Measurements from ENCODE around the gene MVB12B. TPM values are rescaled to one million over a fixed set of nuclear protein-coding genes. Genes with fewer than 3 reads are reported as not detected.
"Not testable (repeated sequence)": the region's sequence is repeated elsewhere in the genome, so short reads cannot be mapped to it uniquely, and the experiment has no call there.

The MVB12B gene
- polyA plus RNA-seq, 5 donors: 20.3 to 23.7 (median 21.6) TPM

- no peak for DNase-seq
These were observed 141.7 kb downstream of the MVB12B start for GRCh38 chr9:126468141-126468825.

GRCh38 chr9:126470241-126470993 is 143.8 kb downstream of the MVB12B start:
- no peak for DNase-seq

GRCh38 chr9:126471084-126471624 is 144.5 kb downstream of the MVB12B start:
- DNase-seq: peak in 1 of 2 donors; percentile 7

- DNase-seq: no peak
These were observed 145.7 kb downstream of the MVB12B start for GRCh38 chr9:126472198-126472947.

GRCh38 chr9:126472948-126473298 is 146.3 kb downstream of the MVB12B start:
- DNase-seq: no peak

GRCh38 chr9:126474206-126474765 is 147.7 kb downstream of the MVB12B start:
- no peak for DNase-seq

- no peak for DNase-seq
These were observed 148.3 kb downstream of the MVB12B start for GRCh38 chr9:126474786-126475485.

- no peak for DNase-seq
These were observed 149.4 kb downstream of the MVB12B start for GRCh38 chr9:126475933-126476555.

- not testable (repeated sequence) for DNase-seq
These were observed 150.8 kb downstream of the MVB12B start for GRCh38 chr9:126477432-126477831.

GRCh38 chr9:126478216-126478981 is 151.8 kb downstream of the MVB12B start:
- DNase-seq: no peak

GRCh38 chr9:126479515-126479914 is 152.9 kb downstream of the MVB12B start:
- DNase-seq: no peak

GRCh38 chr9:126480813-126481212 is 154.2 kb downstream of the MVB12B start:
- DNase-seq: no peak

- no peak for DNase-seq
These were observed 155.2 kb downstream of the MVB12B start for GRCh38 chr9:126481862-126482261.

- DNase-seq: peak; percentile 42 to 44
These were observed 155.9 kb downstream of the MVB12B start for GRCh38 chr9:126482361-126483044.

GRCh38 chr9:126483468-126484073 is 156.9 kb downstream of the MVB12B start:
- DNase-seq: no peak

- no peak for DNase-seq
These were observed 159.0 kb downstream of the MVB12B start for GRCh38 chr9:126485662-126486061.

- no peak for DNase-seq
These were observed 159.6 kb downstream of the MVB12B start for GRCh38 chr9:126486276-126486675.

- DNase-seq: no peak
These were observed 161.2 kb downstream of the MVB12B start for GRCh38 chr9:126487856-126488255.

GRCh38 chr9:126488310-126488709 is 161.7 kb downstream of the MVB12B start:
- DNase-seq: no peak
